Measurements from ENCODE around the gene CROCC2. TPM values are rescaled to one million over a fixed set of nuclear protein-coding genes. Genes with fewer than 3 reads are reported as not detected.

Gene CROCC2
- total and polyA plus RNA-seq, 7 donors: 0.01 TPM; not detected in 6

DNA sequence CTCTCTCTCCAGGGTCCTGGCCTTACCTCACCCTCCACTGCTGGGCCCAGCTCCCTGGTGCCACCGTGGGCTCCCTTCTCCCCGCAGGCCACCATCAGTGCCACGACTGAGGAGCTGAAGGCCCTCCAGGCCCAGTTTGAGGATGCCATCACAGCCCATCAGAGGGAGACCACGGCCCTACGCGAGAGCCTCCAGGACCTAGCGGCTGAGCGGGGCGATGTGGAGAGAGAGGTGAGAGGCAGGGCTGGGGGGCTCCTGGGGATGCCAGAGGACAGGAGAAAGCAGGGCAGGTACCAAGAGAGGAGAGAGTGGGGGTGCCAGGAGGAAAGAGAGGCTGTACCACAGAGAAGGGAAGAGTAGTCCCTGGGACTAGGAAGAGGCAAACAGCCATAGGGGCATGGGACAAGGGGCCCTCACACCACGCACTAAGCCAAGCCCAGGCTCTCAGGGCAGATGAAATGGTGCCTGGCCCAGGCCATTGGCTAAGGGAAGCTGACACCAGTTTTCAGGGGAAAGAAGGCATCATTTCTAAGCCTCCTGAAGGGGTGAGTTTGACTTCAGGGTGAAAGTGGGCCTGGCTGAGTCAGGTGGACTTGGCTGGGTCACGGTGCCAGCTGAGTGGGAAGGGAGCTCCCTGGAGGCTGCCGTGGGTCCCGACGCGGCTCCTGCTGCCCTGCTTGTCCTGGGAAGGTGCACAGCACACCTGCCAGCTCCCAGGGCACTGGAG, 53.2 kb downstream of the CROCC2 start:
- Histone ChIP-seq H3K27ac (no peak overlapping the region), H3K9me3 (no peaks in the 10 kb centered on the region), H3K4me1 (no peaks in the 10 kb centered on the region), H3K4me3 (no peak overlapping the region), H3K27me3 (ENCODE audit: insufficient read depth in 3 of 3, low read length in 2 of 3) (no peaks in the 10 kb centered on the region), H3K36me3 (ENCODE audit: insufficient read depth in 1 of 2, low read depth in 1 of 2) (no peaks in the 10 kb centered on the region)
- TF ChIP-seq CTCF (IDR thresholded peaks at IDR 0.05): no peak
- DNase-seq (peak; percentile 7 to 45), ATAC-seq (no peak)
- WGBS, 3 donors: 85 to 90% (median 89%) methylated on average over 15 of the region's 15 CpGs
- intact Hi-C loops (cut with DNase I): no loop called here

GRCh38 chr2:240959941-240960308, 53.8 kb downstream of the CROCC2 start:
- H3K27ac ChIP-seq: no peak overlapping the region
- H3K36me3 ChIP-seq (ENCODE audit: insufficient read depth in 1 of 2, low read depth in 1 of 2): no peaks in the 10 kb centered on the region
- no peak overlapping the region for H3K4me3 ChIP-seq
- no peaks in the 10 kb centered on the region for H3K9me3 ChIP-seq
- no peaks in the 10 kb centered on the region for H3K27me3 ChIP-seq (ENCODE audit: insufficient read depth in 3 of 3, low read length in 2 of 3)
- DNase-seq (peak; percentile 8 to 48), ATAC-seq (no peak)
- no peaks in the 10 kb centered on the region for H3K4me1 ChIP-seq
- 77 to 81% (median 81%) methylated on average over 14 of the region's 14 CpGs for WGBS, 3 donors
- intact Hi-C loops (cut with DNase I): no loop called here
- TF ChIP-seq CTCF (IDR thresholded peaks at IDR 0.05): no peak

GRCh38 chr2:240960309-240960970, 54.3 kb downstream of the CROCC2 start:
- ATAC-seq: peak in 2 of 4 donors; percentile 24 to 26
- 37 to 40% (median 38%) methylated on average over 27 to 28 of the region's 28 CpGs for WGBS, 3 donors
- Histone ChIP-seq H3K4me3 (no peak overlapping the region), H3K27me3 (ENCODE audit: insufficient read depth in 3 of 3, low read length in 2 of 3) (no peaks in the 10 kb centered on the region), H3K4me1 (no peaks in the 10 kb centered on the region), H3K36me3 (ENCODE audit: insufficient read depth in 1 of 2, low read depth in 1 of 2) (no peaks in the 10 kb centered on the region), H3K9me3 (no peaks in the 10 kb centered on the region), H3K27ac (no peak overlapping the region)
- DNase-seq: peak in 1 of 2 donors; percentile 70
- intact Hi-C loops (cut with DNase I): no loop called here
- no peak for TF ChIP-seq CTCF (IDR thresholded peaks at IDR 0.05)

- peak in 1 of 2 donors; percentile 37 for DNase-seq
- no peak for ATAC-seq
- Histone ChIP-seq H3K27ac (no peak overlapping the region), H3K27me3 (ENCODE audit: insufficient read depth in 3 of 3, low read length in 2 of 3) (no peaks in the 10 kb centered on the region), H3K9me3 (no peaks in the 10 kb centered on the region), H3K4me1 (no peaks in the 10 kb centered on the region), H3K36me3 (ENCODE audit: insufficient read depth in 1 of 2, low read depth in 1 of 2) (no peaks in the 10 kb centered on the region), H3K4me3 (no peak overlapping the region)
- intact Hi-C loops (cut with DNase I): no loop called here
- WGBS, 3 donors: 81 to 88% (median 87%) methylated on average over 27 of the region's 27 CpGs
- no peak for TF ChIP-seq CTCF (IDR thresholded peaks at IDR 0.05)
Measured at GRCh38 chr2:240960971-240961876, 55.1 kb downstream of the CROCC2 start.

Measured in psoas muscle (tissue), 8 donors.